HG03097 (cell line): Measurements from ENCODE around the gene PRKRA.
A peak's percentile ranks its signal among the peaks of the same experiment; 100 is the strongest.
"Not testable (repeated sequence)": the region's sequence is repeated elsewhere in the genome, so short reads cannot be mapped to it uniquely, and the experiment has no call there.

Source experiments
- ATAC-seq: cut with Tn5 transposase; IDR thresholded peaks from one replicate; pipeline ENCODE4 v1.9.1; 2021; ENCODE audit not compliant: unreplicated experiment, low FRiP score

The PRKRA gene

GRCh38 chr2:178450774-178451525 lies at the start of gene PRKRA, which contains the start of gene PJVK:
TSS of gene PRKRA (minus strand) at chr2:178451175. CDS start at chr2:178451030, 145 bp downstream.
TSS of gene PJVK (plus strand) at chr2:178451378. CDS start at chr2:178453410, 2,032 bp downstream.
- peak; percentile 89 for ATAC-seq

DNA sequence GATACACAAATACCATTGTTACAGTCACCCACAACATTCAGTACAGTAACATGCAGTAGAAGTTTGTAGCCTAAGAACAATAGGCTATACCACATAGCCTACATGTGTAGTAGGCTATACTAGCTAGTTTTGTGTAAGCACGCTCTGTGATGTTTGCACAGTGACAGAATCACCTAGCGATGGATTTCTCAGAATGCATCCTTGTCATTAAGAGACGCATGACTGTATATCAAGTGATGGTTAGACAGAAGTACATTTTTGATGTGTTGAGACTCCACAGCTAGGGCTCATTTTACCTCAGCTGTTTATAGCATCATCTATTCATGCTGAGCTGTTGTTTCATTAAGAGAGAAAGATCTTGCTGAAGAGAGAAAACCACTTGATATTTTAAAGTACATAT lies 48.7 kb upstream of the PRKRA start:
- no peak for ATAC-seq

DNA sequence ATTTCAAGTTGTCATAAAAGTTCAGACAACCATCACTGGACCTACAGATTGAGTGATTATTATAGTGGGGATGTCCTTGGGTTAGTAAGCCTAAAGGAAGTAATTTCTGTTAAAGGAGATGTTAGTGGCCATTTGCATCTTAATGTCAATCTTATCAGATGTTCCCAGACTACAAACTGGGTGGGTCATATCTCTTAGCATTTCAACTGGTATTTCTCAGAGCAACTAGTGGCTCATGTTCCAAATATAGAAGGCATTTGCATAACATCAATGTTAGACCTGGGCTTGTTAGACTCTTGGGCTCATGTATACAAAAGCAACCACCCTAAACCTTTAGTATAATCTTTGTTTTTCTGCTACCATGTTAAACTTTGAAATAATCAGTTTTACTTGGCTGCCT lies 47.2 kb upstream of the PRKRA start:
- no peak for ATAC-seq

DNA sequence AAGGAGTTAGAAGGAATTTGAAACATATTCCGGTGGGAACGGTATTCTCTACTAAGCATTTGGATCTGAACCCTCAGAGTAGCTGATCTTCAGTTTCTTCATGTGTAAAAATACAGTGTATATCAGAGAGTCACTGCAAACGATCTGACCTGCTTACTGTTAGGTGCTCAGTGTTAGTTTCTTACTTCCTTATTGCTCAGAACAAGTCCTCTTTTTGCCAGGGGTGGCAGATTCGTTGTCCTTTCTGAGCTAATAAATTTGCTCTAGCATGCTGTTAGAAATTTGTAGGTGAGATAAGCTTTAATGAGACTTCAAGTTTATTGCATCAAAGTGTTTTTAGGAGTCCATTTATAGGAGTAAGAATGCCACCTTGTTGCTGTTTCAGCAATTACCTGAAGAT lies 45.1 kb upstream of the PRKRA start:
- ATAC-seq, result no peak

DNA sequence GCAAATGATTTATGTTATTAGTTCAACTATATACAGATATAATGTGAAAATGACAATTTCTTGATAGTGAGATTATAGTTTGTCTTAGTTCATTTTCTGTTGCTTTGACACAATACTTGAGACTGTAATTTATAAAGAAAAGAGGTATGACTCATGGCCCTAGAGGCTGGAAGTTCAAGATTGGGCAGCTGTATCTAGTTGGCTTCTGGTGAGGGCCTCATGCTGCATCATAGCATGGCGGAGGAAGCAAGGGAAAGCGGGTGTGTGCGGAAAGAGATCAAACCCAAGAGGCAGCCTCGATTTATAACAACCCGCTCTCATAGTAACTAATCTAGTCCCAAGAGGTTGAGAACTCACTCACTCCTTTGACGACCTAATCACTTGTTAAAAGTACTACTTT lies 40.6 kb upstream of the PRKRA start:
- no peak for ATAC-seq

DNA sequence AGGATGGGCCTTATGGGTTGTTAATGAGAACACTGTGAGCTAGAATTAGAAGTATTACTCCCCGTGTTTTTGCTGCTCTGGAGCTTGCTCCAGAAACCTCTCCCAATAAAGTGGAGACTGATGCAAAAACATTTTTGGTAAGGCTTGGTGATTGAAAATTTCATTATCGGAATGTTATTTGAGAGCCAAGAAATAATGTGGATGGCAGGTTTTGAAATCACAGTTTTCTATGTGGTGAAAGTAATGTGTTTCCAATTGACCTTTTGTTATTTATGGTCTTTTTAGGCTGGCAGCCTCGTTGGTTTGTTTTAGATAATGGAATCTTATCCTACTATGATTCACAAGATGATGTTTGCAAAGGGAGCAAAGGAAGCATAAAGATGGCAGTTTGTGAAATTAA lies 34.4 kb upstream of the PRKRA start:
- no peak for ATAC-seq

DNA sequence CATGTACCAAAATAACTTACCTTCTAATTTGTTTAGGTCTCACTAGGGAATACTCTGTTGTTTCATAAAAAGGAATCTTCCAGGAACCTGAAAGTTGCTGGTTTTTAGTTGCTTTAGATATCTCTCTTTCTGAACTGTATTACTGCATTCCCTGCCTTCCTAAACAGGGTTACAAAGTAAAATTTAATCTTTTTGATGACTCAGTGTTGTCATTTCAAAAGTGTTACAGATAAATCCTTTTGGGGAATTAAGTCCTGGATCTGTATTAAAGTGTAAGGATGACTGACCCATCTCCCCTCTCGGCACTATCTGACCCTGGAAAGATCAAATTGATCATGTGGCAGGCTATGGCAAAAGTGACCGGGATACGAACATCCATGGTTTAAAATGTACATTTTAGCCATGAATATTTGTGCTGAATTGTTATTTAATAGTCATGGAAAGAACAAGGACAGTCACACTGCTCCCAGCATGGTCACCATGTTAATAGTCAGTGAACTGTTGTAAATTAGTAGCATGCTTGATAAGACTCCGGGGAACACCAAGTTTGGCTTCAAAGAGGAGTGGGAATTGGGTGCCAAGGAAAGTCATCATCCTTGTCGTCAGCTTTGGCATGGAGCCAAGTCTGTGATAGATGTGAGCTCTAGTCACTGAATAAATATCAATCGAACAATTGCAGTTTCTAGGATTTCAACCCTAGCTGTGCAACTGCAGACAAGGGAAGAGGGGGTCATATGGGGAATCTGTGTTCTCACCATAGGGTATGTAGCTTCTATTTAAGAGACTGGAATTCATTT lies 33.5 kb upstream of the PRKRA start:
- ATAC-seq, result no peak

DNA sequence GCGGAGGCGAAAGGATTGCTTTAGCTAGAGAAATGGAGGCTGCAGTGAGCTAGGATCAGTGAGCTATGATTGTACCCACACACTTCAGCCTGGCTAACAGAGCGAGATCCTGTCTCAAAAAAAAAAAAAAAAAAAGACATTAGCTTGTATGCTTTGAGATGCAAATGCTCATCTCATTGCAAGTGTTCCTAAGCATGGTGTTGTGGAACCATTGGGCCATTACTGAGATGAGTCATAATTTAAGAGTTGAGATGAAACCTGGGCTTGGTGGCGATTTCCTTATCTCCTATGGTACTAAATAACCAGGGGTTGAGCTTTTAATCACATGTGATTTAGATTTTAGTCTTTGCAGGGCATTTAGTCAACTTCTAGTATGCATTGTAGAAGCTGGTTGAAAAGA lies 31.5 kb upstream of the PRKRA start:
- no peak for ATAC-seq

DNA sequence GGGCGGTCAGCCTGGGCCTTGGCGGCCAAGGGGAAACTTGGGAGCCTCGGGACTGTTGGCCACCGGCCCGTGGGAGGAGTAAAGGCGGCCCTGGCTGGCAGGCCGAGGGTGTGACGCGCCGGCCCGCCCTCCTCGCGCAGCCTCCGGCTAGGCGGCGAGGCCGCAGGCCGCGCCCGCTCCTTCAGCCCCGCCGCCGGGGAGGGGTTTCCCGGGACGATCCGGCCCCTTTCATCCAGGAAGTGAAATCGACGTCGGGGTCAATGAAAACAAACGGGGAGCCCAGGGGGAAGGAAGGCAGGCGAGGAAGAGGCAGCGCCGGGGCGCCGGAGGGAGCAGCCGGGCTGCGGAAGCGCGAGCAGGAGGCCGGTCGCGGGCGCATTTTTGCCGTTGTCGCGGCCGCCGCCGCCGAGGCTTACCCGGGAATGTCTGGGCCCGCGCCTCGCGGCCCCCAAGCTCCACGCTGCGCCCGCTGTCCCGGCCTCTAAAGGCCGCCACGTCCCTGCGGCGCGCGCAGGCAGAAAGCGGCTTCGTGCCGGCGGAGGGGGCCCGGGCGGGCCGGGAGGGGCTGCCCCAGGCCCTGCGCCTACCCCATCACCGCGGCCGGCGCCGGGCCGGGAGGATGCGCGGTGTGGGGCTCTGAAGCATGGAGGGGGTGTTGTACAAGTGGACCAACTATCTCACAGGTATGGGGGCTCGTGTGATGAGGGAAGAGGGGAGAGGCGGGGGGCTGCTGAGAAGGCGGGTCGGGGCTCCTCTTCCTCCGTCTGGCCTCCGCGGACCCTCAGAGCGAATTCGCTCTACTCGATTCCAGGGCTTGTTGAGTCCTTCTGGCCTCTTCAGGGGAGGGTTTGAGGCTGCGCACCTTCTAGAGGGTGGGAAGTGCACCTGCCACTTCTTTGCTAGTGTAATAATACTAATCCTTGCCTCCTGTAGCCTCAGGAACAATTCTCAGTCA lies 29.5 kb upstream of the PRKRA start, which contains the start of gene PLEKHA3:
Gene PLEKHA3, plus strand, starts transcription at position 231 of the 955 bp plus-strand sequence. Its CDS starts 413 bp downstream, at position 644.
- peak; percentile 53 for ATAC-seq

DNA sequence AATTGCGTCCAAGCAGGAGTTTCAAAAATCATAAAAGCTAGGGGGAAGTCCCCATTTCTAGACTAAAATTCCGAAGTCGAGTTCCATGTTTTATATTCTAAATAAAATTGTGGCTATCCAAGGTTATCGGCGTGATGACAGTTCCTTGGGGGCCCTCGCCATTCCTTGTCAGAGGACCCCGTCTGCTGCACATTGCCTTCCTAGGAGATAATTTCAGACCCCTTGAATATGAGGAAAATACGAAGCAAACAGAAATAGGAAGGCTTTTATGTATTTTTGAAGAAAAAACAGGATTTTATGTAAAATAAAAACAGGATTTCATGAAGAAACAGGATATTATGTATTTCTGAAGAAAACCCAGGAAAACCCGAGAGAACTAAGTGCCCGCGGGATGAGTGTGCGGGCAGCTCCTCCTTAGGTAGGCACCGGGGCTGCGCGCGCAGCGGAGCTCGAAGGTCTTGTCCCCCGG lies 28.8 kb upstream of the PRKRA start:
- no peak for ATAC-seq

- ATAC-seq, result no peak
Measured at GRCh38 chr2:178479275-178479616, 28.3 kb upstream of the PRKRA start.

- ATAC-seq, result peak; percentile 46
Measured at GRCh38 chr2:178478439-178479274, 27.7 kb upstream of the PRKRA start, which contains the start of gene FKBP7. TSS of gene FKBP7 (minus strand) at chr2:178478600. CDS start at chr2:178478499, 101 bp downstream.

GRCh38 chr2:178478130-178478438 lies 27.1 kb upstream of the PRKRA start:
- no peak for ATAC-seq

DNA sequence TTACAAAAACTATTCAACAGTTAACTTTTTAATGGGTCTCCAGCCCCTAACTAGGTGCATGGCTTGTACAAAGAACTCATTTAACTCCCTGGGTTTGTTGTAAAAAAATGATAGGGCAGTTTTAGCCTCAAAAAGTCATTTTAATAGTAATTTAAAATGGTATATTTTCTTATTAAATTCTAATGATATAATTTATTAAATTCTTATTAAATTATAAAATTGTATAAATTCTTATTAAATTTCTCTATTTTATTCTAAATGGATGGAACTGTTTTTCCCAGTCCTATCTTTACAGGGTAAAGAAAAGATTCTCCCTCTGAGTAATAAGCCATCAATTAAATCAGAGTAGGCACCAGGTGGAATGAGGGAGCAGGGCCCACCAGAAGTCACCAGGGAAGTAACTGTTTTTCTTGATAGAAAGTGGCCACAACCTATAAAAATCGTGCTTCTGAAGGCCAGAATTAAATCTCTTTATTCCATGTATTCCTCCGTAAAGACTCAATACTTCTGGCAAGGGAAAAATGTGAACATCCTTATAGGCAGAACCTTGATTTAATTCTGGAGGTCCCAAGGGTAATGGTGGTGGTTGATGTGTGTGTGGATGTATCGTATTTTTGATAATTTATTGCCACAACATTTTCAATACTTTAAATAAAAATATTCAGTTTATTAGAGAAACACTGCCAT lies 26.6 kb upstream of the PRKRA start:
- ATAC-seq, result no peak

GRCh38 chr2:178476477-178476876 lies 25.5 kb upstream of the PRKRA start:
- no peak for ATAC-seq

DNA sequence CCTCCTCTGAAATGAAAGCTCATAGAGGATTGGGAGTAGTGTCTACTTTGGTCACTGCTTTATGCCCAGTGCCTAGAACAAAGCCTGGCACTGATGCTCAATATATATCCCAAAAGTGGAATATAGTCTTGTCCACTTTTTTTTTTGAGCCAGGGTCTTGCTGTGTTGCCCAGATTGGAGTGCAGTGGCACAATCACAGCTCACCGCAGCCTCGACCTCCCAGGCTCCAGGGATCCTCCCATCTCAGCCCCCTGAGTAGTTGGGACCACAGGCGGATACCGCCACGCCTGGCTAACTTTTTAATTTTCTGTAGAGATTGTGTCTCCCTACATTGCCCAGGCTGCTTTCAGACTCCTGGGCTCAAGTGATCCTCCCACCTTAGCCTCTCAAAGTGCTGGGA lies 23.6 kb upstream of the PRKRA start:
- ATAC-seq, result no peak

- no peak for ATAC-seq
Measured at GRCh38 chr2:178473931-178474330, 23.0 kb upstream of the PRKRA start.

DNA sequence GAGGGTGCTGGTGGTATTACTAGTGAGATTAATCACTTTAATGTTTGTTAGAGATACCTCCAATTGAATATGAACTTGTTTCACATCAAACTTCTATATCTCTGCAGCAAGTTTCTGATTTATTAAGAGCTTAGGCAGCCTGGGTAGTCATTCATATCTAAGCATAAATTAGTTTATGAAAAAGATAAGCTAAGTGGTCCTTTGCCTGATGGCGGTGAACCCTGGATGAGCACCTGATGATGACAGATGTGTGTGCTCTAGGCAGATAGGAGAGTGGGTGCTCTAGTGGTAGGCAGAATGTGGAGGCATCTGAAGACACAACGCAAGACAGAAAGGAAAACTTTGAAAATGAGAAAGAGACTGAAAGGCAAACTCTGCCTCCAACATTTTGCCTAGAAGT lies 22.4 kb upstream of the PRKRA start:
- ATAC-seq, result no peak

DNA sequence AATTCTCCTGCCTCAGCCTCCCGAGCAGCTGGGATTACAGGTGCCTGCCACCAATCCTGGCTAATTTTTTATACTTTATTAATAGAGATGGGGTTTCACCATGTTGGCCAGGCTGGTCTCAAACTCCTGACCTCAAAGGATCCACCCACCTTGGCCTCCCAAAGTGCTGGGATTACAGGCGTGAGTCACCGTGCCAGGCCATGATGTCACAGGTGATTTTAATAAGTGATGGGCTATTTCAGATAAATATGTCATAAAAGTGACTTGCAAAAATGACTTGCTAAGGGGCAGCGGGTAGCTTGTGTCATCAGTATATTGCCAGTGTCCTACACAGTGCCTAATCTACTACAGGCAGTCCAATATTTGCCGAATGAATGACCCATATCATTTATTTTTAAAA lies 20.3 kb upstream of the PRKRA start:
- ATAC-seq, result not testable (repeated sequence)
